Activated CD4-positive, alpha-beta T cell treated with anti-CD3 and anti-CD28 coated beads, Interleukin-10, Interleukin-2, amounts not matched to agents 100 ng/mL and 50 ng/mL, durations not matched to agents 16 hours and 8 hours (primary cell): ENCODE data around the gene ACSS1.

Experiments used
- DNase-seq: peaks from one replicate; pipeline ENCODE4 v3.0.0-alpha.2; 2020

Gene ACSS1

GRCh38 chr20:24969186-24970029 is 88.5 kb downstream of the ACSS1 start:
- DNase-seq, result no peak

- no peak for DNase-seq
These were observed 89.6 kb downstream of the ACSS1 start for GRCh38 chr20:24968278-24968800.

GRCh38 chr20:24966317-24967012 is 91.5 kb downstream of the ACSS1 start:
- no peak for DNase-seq

- no peak for DNase-seq
These were observed 92.6 kb downstream of the ACSS1 start for GRCh38 chr20:24965065-24965919.

- no peak for DNase-seq
These were observed 93.5 kb downstream of the ACSS1 start for GRCh38 chr20:24964506-24964840.

GRCh38 chr20:24963672-24964505 is 94.0 kb downstream of the ACSS1 start:
- DNase-seq, result no peak

- no peak for DNase-seq
These were observed 95.4 kb downstream of the ACSS1 start for GRCh38 chr20:24962510-24962909.

GRCh38 chr20:24962182-24962492 is 95.8 kb downstream of the ACSS1 start:
- DNase-seq, result no peak

GRCh38 chr20:24961384-24962181 is 96.4 kb downstream of the ACSS1 start:
- no peak for DNase-seq

GRCh38 chr20:24960861-24961260 is 97.1 kb downstream of the ACSS1 start:
- DNase-seq, result peak; percentile 30

- no peak for DNase-seq
These were observed 97.6 kb downstream of the ACSS1 start for GRCh38 chr20:24960302-24960801.

GRCh38 chr20:24959591-24960301 is 98.2 kb downstream of the ACSS1 start:
- DNase-seq, result no peak

GRCh38 chr20:24958506-24959385 is 99.2 kb downstream of the ACSS1 start:
- no peak for DNase-seq

- DNase-seq, result no peak
These were observed 100.5 kb downstream of the ACSS1 start for GRCh38 chr20:24957326-24958016.
